Thyroid gland (tissue), 4 donors: ENCODE results near the gene FBXO4.

ENCODE experiments used
- POLR2A ChIP-seq, 2 donors: fragments of 450-650 bp; IDR thresholded peaks; one replicate each; pipeline ENCODE4 v1.6.1; 2017; ENCODE audit warnings: antibody characterized with exemption in 2 of 2, mild to moderate bottlenecking in 2 of 2, moderate library complexity in 1 of 2
- TF ChIP-seq, protein P1 (sequence below), 6 experiments: fragments of 200-600 bp in 3 of 6; fragments of 450-650 bp in 3 of 6; sonication (generic) in 3 of 6; IDR thresholded peaks; one replicate each; pipeline ENCODE4 v1.5.1; 2016 to 2019; ENCODE audit warnings: antibody characterized with exemption in 6 of 6, mild to moderate bottlenecking in 2 of 6, inconsistent platforms in 1 of 6, moderate library complexity in 1 of 6

DNA sequence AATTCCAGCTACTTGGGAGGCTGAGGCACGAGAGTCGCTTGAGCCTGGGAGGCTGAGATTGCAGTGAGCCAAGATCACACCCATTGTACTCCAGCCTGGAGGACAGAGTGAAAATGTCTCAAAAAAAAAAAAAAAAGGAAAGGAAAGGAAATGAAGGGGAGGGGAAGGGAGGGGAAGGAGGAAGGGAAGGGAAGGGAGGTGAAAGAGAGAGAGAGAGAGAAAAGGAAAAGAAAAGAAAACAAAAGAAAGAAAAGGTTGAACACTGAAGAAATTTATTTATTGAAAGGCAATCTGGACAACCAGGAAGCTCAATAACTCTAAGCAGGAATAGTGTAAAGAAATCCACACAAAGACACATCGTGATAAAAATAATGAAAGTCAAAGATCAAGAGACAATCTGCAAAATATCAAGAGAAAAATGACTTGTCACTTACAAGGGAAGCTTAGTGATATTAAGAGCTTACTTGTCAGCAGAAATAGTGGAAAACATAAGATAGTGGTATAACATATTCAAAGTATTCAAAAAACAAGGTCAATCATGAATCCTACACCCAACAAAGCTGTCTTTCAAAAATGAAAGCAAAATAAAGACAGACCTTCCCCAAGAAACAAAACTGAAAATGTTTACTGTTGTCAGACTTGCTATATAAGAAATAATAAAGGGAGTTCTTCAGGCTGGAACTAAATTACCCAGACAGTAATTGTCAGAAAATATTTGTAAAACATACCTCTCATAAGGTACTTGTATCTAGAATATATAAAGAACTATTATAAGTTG is 31.8 kb upstream of the FBXO4 start:
- TF ChIP-seq, protein P1, sequence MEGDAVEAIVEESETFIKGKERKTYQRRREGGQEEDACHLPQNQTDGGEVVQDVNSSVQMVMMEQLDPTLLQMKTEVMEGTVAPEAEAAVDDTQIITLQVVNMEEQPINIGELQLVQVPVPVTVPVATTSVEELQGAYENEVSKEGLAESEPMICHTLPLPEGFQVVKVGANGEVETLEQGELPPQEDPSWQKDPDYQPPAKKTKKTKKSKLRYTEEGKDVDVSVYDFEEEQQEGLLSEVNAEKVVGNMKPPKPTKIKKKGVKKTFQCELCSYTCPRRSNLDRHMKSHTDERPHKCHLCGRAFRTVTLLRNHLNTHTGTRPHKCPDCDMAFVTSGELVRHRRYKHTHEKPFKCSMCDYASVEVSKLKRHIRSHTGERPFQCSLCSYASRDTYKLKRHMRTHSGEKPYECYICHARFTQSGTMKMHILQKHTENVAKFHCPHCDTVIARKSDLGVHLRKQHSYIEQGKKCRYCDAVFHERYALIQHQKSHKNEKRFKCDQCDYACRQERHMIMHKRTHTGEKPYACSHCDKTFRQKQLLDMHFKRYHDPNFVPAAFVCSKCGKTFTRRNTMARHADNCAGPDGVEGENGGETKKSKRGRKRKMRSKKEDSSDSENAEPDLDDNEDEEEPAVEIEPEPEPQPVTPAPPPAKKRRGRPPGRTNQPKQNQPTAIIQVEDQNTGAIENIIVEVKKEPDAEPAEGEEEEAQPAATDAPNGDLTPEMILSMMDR (IDR thresholded peaks at IDR 0.05) = no peak
- TF ChIP-seq POLR2A (IDR thresholded peaks at IDR 0.05) = no peak
